Measurements from ENCODE around the gene CERT1.
"Not testable (repeated sequence)": the region's sequence is repeated elsewhere in the genome, so short reads cannot be mapped to it uniquely, and the experiment has no call there.

Gene CERT1

GRCh38 chr5:75340714-75341478 is 170.5 kb downstream of the CERT1 start:
- peak; percentile 37 for DNase-seq

- DNase-seq, result no peak
Observed at GRCh38 chr5:75338408-75338807, 173.0 kb downstream of the CERT1 start.

GRCh38 chr5:75337366-75338021 is 173.9 kb downstream of the CERT1 start:
- DNase-seq, result no peak

GRCh38 chr5:75336615-75337336 is 174.7 kb downstream of the CERT1 start, which contains the start of gene HMGCR:
TSS of gene HMGCR (plus strand) at chr5:75337220. CDS start at chr5:75342606, 5,386 bp downstream.
- peak; percentile 100 for DNase-seq

- DNase-seq, result peak; percentile 66
Observed at GRCh38 chr5:75335952-75336614, 175.3 kb downstream of the CERT1 start.

- DNase-seq, result no peak
Observed at GRCh38 chr5:75335486-75335885, 175.9 kb downstream of the CERT1 start.

- DNase-seq, result not testable (repeated sequence)
Observed at GRCh38 chr5:75334413-75334812, 177.0 kb downstream of the CERT1 start.

GRCh38 chr5:75333759-75334158 is 177.7 kb downstream of the CERT1 start:
- not testable (repeated sequence) for DNase-seq

- no peak for DNase-seq
Observed at GRCh38 chr5:75331095-75332090, 180.0 kb downstream of the CERT1 start.

GRCh38 chr5:75330404-75330803 is 181.0 kb downstream of the CERT1 start:
- DNase-seq, result no peak

All from NCI-H226 (cell line).